Liver (tissue), 9 donors: Measurements from ENCODE around the gene ARID4B. TPM values are rescaled to one million over a fixed set of nuclear protein-coding genes. Genes with fewer than 3 reads are reported as not detected.

Source experiments
- DNase-seq: peaks from one replicate; pipeline ENCODE4 v3.0.0-alpha.2; 2017; ENCODE audit warnings: low spot score
- H3K27ac ChIP-seq, 2 donors: one replicate each; pipeline ENCODE4 v1.7.0; 2013; ENCODE audit warnings: inconsistent platforms in 2 of 2, low read length in 2 of 2, control low read depth in 1 of 2, low read depth in 1 of 2, mild to moderate bottlenecking in 1 of 2
- H3K27me3 ChIP-seq, 4 donors: one replicate each; pipeline versions ENCODE4 v1.6.1 to v1.7.0; 2013; ENCODE audit warnings: low read length in 3 of 4, inconsistent platforms in 1 of 4, mild to moderate bottlenecking in 1 of 4, moderate library complexity in 1 of 4; ENCODE audit not compliant: control insufficient read depth in 4 of 4, insufficient read depth in 4 of 4
- H3K36me3 ChIP-seq, 4 donors: one replicate each; pipeline versions ENCODE4 v1.6.1 to v1.7.0; 2013; ENCODE audit warnings: low read length in 3 of 4, mild to moderate bottlenecking in 3 of 4, low read depth in 1 of 4, moderate library complexity in 1 of 4; ENCODE audit not compliant: control insufficient read depth in 4 of 4, insufficient read depth in 3 of 4
- H3K4me1 ChIP-seq, 4 donors: one replicate each; pipeline versions ENCODE4 v1.6.1 to v1.7.0; 2013; ENCODE audit warnings: low read length in 3 of 4, mild to moderate bottlenecking in 3 of 4, moderate library complexity in 1 of 4; ENCODE audit not compliant: control insufficient read depth in 4 of 4, insufficient read depth in 4 of 4
- H3K4me3 ChIP-seq, 3 donors: one replicate each; pipeline versions ENCODE4 v1.6.1 to v1.7.0; 2013; ENCODE audit warnings: low read length in 3 of 3, control low read depth in 1 of 3, low read depth in 1 of 3, mild to moderate bottlenecking in 1 of 3
- H3K9ac ChIP-seq, 2 donors: one replicate each; pipeline ENCODE4 v1.7.0; 2013; ENCODE audit warnings: low read length in 2 of 2, mild to moderate bottlenecking in 2 of 2, moderate library complexity in 2 of 2, control low read depth in 1 of 2, low read depth in 1 of 2
- H3K9me3 ChIP-seq, 4 donors: one replicate each; pipeline versions ENCODE4 v1.6.1 to v1.7.0; 2013; ENCODE audit warnings: low read length in 3 of 4; ENCODE audit not compliant: control insufficient read depth in 4 of 4
- EGR1 ChIP-seq, 2 donors: IDR thresholded peaks; 2 replicates each; pipeline ENCODE4 v1.6.1; 2016 to 2018; ENCODE audit warnings: antibody characterized with exemption in 2 of 2, low read depth in 2 of 2
- FOXA2 ChIP-seq: IDR thresholded peaks from 2 replicates; pipeline ENCODE4 v1.6.1; 2016; ENCODE audit warnings: antibody characterized with exemption
- GABPA ChIP-seq, 2 donors: IDR thresholded peaks in 1 of 2; conservative IDR thresholded peaks in 1 of 2; 2 replicates each; pipeline ENCODE4 v1.6.1; 2016; ENCODE audit warnings: antibody characterized with exemption in 2 of 2, mild to moderate bottlenecking in 1 of 2, moderate library complexity in 1 of 2
- HNF4A ChIP-seq, 2 donors: conservative IDR thresholded peaks; 2 replicates each; pipeline ENCODE4 v1.6.1; 2016; ENCODE audit warnings: antibody characterized with exemption in 2 of 2, mild to moderate bottlenecking in 2 of 2
- JUND ChIP-seq, 2 donors: IDR thresholded peaks; 2 replicates each; pipeline ENCODE4 v1.6.1; 2016; ENCODE audit warnings: antibody characterized with exemption in 2 of 2
- NR2F2 ChIP-seq: IDR thresholded peaks from 2 replicates; pipeline ENCODE4 v1.6.1; 2016; ENCODE audit warnings: antibody characterized with exemption
- RAD21 ChIP-seq, 2 donors: IDR thresholded peaks; 2 replicates each; pipeline ENCODE4 v1.6.1; 2016; ENCODE audit warnings: antibody characterized with exemption in 2 of 2, mild to moderate bottlenecking in 2 of 2
- REST ChIP-seq: IDR thresholded peaks from 2 replicates; pipeline ENCODE4 v1.6.1; 2016; ENCODE audit warnings: antibody characterized with exemption, mild to moderate bottlenecking
- RXRA ChIP-seq, 2 donors: IDR thresholded peaks; 2 replicates each; pipeline ENCODE4 v1.6.1; 2017 to 2018; ENCODE audit warnings: antibody characterized with exemption in 2 of 2, mild to moderate bottlenecking in 1 of 2
- SP1 ChIP-seq: IDR thresholded peaks from 2 replicates; pipeline ENCODE4 v1.6.1; 2018; ENCODE audit warnings: antibody characterized with exemption, mild to moderate bottlenecking
- YY1 ChIP-seq: IDR thresholded peaks from 2 replicates; pipeline ENCODE4 v1.6.1; 2016; ENCODE audit warnings: antibody characterized with exemption, mild to moderate bottlenecking
- ZBTB33 ChIP-seq: IDR thresholded peaks from 2 replicates; pipeline ENCODE4 v1.6.1; 2016; ENCODE audit warnings: antibody characterized with exemption
- WGBS: extraction: QIAGEN DNeasy Blood & Tissue Kit; methylation state at CpG from one replicate; pipeline ENCODE4 v1.1.7; 2013; 5-methylcytosine and 5-hydroxymethylcytosine counted together
- polyA plus RNA-seq, 2 donors: library from polyadenylated mRNA; stranded (reverse) in 1 of 2; unstranded in 1 of 2; fragments of 200-250 nt in 1 of 2; fragments of >200 nt in 1 of 2; fragmentation: Nextera tagmentation in 1 of 2; extraction: Ambion mirVana in 1 of 2; gene quantifications; one replicate each; pipeline versions ENCODE4 v1.2.1 to v1.2.3, GENCODE V29; 2013 to 2015
- total RNA-seq, 2 donors: library from RNA; depleted of rRNA; stranded (reverse); fragments of >200 nt; gene quantifications; one replicate each; pipeline ENCODE4 v1.2.3, GENCODE V29; 2014
- TF ChIP-seq, protein P1 (sequence below): fragments of 150-350 bp; IDR thresholded peaks from 2 replicates; pipeline ENCODE4 v1.5.1; 2017; ENCODE audit warnings: improper control_type of control experiment, low read depth, low read length; ENCODE audit not compliant: missing input control
- TF ChIP-seq, protein P2 (sequence below): IDR thresholded peaks from 2 replicates; pipeline ENCODE4 v1.6.1; 2016; ENCODE audit warnings: antibody characterized with exemption
- TF ChIP-seq, protein P3 (sequence below): IDR thresholded peaks from 2 replicates; pipeline ENCODE4 v1.6.1; 2016; ENCODE audit warnings: antibody characterized with exemption
- donor health status: healthy.
- donor health status: healthy.
- donor health status: healthy.
- donor health status: healthy.
- donor health status: healthy.

ARID4B gene
- total and polyA plus RNA-seq, 4 donors: 4.2 to 27.3 (median 21.3) TPM

DNA sequence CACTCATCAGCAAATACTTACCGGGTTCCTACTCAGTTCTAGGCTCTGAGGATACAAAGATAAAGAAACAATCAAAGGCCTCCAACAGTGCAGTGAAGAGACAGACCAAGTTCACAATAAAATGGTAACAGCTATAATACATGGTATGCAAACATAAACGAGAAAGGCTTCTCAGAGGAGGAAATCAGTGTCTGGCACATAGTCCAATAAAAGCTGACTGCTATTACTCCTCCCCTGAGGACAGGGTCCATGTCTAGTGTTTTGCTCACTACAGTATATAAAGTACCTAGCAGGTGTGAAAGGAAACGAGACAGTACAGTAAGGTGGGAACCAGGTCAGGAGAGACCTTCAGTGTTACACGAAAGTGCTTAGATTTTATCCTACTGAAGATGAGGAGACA, 171.2 kb downstream of the ARID4B start:
- peaks cover 0 to 30% (median 27%) of the 10 kb centered on the region in 4 donors for H3K36me3 ChIP-seq
- H3K4me1 ChIP-seq: peaks cover 4 to 12% (median 6%) of the 10 kb centered on the region in 4 donors
- no peak for TF ChIP-seq RAD21 (IDR thresholded peaks at IDR 0.05)
- TF ChIP-seq REST: no peak
- TF ChIP-seq, protein P1, sequence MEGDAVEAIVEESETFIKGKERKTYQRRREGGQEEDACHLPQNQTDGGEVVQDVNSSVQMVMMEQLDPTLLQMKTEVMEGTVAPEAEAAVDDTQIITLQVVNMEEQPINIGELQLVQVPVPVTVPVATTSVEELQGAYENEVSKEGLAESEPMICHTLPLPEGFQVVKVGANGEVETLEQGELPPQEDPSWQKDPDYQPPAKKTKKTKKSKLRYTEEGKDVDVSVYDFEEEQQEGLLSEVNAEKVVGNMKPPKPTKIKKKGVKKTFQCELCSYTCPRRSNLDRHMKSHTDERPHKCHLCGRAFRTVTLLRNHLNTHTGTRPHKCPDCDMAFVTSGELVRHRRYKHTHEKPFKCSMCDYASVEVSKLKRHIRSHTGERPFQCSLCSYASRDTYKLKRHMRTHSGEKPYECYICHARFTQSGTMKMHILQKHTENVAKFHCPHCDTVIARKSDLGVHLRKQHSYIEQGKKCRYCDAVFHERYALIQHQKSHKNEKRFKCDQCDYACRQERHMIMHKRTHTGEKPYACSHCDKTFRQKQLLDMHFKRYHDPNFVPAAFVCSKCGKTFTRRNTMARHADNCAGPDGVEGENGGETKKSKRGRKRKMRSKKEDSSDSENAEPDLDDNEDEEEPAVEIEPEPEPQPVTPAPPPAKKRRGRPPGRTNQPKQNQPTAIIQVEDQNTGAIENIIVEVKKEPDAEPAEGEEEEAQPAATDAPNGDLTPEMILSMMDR: no peak
- TF ChIP-seq, protein P2, sequence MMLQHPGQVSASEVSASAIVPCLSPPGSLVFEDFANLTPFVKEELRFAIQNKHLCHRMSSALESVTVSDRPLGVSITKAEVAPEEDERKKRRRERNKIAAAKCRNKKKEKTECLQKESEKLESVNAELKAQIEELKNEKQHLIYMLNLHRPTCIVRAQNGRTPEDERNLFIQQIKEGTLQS: no peak
- no peak for TF ChIP-seq FOXA2
- no peak for TF ChIP-seq EGR1 (IDR thresholded peaks at IDR 0.05; ENCODE audit: low read depth in 2 of 2)
- TF ChIP-seq GABPA (IDR thresholded peaks at IDR 0.05 in 1 of 2, conservative IDR thresholded peaks at IDR 0.05 in 1 of 2): no peak
- no peak for TF ChIP-seq YY1
- TF ChIP-seq NR2F2: no peak
- TF ChIP-seq SP1: no peak
- no peak for TF ChIP-seq RXRA (IDR thresholded peaks at IDR 0.05)
- no peak for TF ChIP-seq ZBTB33
- DNase-seq: no peak
- WGBS: 87% methylated on average over 4 of the region's 4 CpGs
- no peak overlapping the region for H3K27ac ChIP-seq
- H3K27me3 ChIP-seq: no peaks in the 10 kb centered on the region
- H3K9ac ChIP-seq: no peak overlapping the region
- no peaks in the 10 kb centered on the region for H3K9me3 ChIP-seq
- no peak overlapping the region for H3K4me3 ChIP-seq

DNA sequence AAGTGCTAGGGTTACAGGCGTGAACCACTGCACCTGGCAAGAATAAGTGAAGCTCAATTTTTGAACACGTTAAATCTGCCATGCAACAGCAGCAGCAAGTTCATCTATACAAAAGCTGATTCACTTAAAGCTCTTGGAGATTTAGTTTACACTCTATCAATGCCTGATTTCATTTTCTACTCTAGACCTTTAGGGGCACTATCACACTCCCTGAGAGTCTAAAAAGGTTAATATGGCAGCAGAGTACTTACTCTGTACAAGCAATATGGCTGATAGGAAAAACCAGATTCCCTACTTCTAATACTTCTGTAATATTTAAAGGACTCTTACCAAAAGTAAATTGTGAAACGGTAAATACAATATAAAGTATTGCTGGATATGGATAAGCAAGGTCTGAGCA, 171.7 kb downstream of the ARID4B start:
- WGBS: 94% methylated on average over 3 of the region's 3 CpGs
- no peaks in the 10 kb centered on the region for H3K27me3 ChIP-seq
- DNase-seq: no peak
- peaks cover 0 to 33% (median 30%) of the 10 kb centered on the region in 4 donors for H3K36me3 ChIP-seq
- no peak overlapping the region for H3K4me3 ChIP-seq
- H3K9me3 ChIP-seq: no peaks in the 10 kb centered on the region
- H3K27ac ChIP-seq: no peak overlapping the region
- peaks cover 3 to 10% (median 5%) of the 10 kb centered on the region in 4 donors for H3K4me1 ChIP-seq
- TF ChIP-seq FOXA2 (no peak), JUND (IDR thresholded peaks at IDR 0.05) (no peak), HNF4A (conservative IDR thresholded peaks at IDR 0.05) (no peak), YY1 (no peak), NR2F2 (no peak), EGR1 (IDR thresholded peaks at IDR 0.05; ENCODE audit: low read depth in 2 of 2) (no peak), RXRA (IDR thresholded peaks at IDR 0.05) (no peak), REST (no peak), SP1 (no peak)
- TF ChIP-seq, protein P3, sequence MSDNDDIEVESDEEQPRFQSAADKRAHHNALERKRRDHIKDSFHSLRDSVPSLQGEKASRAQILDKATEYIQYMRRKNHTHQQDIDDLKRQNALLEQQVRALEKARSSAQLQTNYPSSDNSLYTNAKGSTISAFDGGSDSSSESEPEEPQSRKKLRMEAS: no peak
- TF ChIP-seq, protein P1: no peak
- H3K9ac ChIP-seq: no peak overlapping the region
